Tibial nerve (tissue), 4 donors: ENCODE data around the gene MAML3. TPM values are rescaled to one million over a fixed set of nuclear protein-coding genes. Genes with fewer than 3 reads are reported as not detected.
A peak's percentile ranks its signal among the peaks of the same experiment; 100 is the strongest.

Experiments used
- DNase-seq, 2 donors: peaks; one replicate each; pipeline ENCODE4 v3.0.0-alpha.2; 2019; ENCODE audit warnings: low spot score in 2 of 2
- H3K27ac ChIP-seq, 4 donors: fragments of 200-600 bp; sonication (generic) in 3 of 4; one replicate each; pipeline ENCODE4 v1.5.1; 2017 to 2019; ENCODE audit warnings: mild to moderate bottlenecking in 1 of 4
- H3K27me3 ChIP-seq, 2 donors: fragments of 200-600 bp; sonication (generic) in 1 of 2; one replicate each; pipeline versions ENCODE4 v1.5.1 to v1.6.0; 2017 to 2019
- H3K36me3 ChIP-seq, 3 donors: fragments of 200-600 bp; sonication (generic); one replicate each; pipeline ENCODE4 v1.5.1; 2018 to 2019
- H3K4me1 ChIP-seq, 4 donors: fragments of 200-600 bp; sonication (generic) in 3 of 4; one replicate each; pipeline ENCODE4 v1.5.1; 2017 to 2019
- H3K4me3 ChIP-seq, 4 donors: fragments of 200-600 bp; sonication (generic) in 3 of 4; one replicate each; pipeline ENCODE4 v1.5.1; 2017 to 2019; ENCODE audit warnings: mild to moderate bottlenecking in 1 of 4, moderate library complexity in 1 of 4
- H3K9me3 ChIP-seq, 4 donors: fragments of 200-600 bp; sonication (generic) in 3 of 4; one replicate each; pipeline ENCODE4 v1.5.1; 2017 to 2019
- EP300 ChIP-seq, 2 donors: sonication (generic); formaldehyde crosslinking; IDR thresholded peaks; one replicate each; pipeline ENCODE4 v1.6.1; 2017; ENCODE audit warnings: antibody characterized with exemption in 2 of 2, mild to moderate bottlenecking in 1 of 2
- POLR2A ChIP-seq, 2 donors: fragments of 450-650 bp; IDR thresholded peaks; one replicate each; pipeline ENCODE4 v1.6.1; 2017; ENCODE audit warnings: antibody characterized with exemption in 2 of 2, mild to moderate bottlenecking in 2 of 2, moderate library complexity in 2 of 2
- WGBS, 2 donors: methylation state at CpG; one replicate each; pipeline ENCODE4 v1.1.5; 2018; 5-methylcytosine and 5-hydroxymethylcytosine counted together
- total RNA-seq, 4 donors: library from RNA; depleted of rRNA; stranded (reverse); fragments of >200 nt; gene quantifications; one replicate each; pipeline ENCODE4 v1.1.0, GENCODE V29; 2016
- TF ChIP-seq, protein P1 (sequence below), 5 experiments: fragments of 200-600 bp in 3 of 5; fragments of 450-650 bp in 2 of 5; sonication (generic) in 3 of 5; IDR thresholded peaks; one replicate each; pipeline ENCODE4 v1.5.1; 2016 to 2019; ENCODE audit warnings: antibody characterized with exemption in 5 of 5, mild to moderate bottlenecking in 3 of 5, moderate library complexity in 2 of 5

Gene MAML3
- total RNA-seq, 4 donors from 2014 or later: 8.6 to 10.5 (median 9.4) TPM

GRCh38 chr4:139745111-139745639 is 408.8 kb downstream of the MAML3 start:
- no peak overlapping the region for H3K27ac ChIP-seq

DNA sequence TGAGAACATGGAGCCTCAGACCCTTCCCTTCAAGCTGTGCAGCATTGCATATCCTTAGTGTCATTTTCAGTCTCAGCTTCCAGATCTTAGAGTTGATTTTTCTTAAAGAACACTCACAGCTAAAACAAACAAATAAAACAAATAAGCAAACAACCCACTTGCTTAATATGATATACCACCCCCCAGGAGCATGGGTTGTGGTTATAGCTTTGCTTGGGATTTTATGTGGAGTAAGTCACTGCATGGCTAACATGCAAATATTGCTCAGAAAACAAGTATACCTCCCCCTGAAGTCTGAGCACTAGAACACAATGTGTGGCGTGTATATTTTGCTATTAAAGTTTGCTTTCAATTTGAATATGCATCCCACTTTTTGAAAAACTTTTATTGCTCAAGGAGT is 409.8 kb downstream of the MAML3 start:
- no peak for DNase-seq
- Histone ChIP-seq H3K4me3 (no peak overlapping the region), H3K9me3 (no peaks in the 10 kb centered on the region), H3K4me1 (peaks cover 0 to 23% (median 9%) of the 10 kb centered on the region in 4 donors), H3K27ac (no peak overlapping the region), H3K36me3 (no peaks in the 10 kb centered on the region), H3K27me3 (no peaks in the 10 kb centered on the region)
- 92 to 96% methylated on average over 1 of the region's 1 CpG for WGBS, 2 donors
- no peak for TF ChIP-seq EP300 (IDR thresholded peaks at IDR 0.05)
- no peak for TF ChIP-seq POLR2A (IDR thresholded peaks at IDR 0.05)
- TF ChIP-seq, protein P1, sequence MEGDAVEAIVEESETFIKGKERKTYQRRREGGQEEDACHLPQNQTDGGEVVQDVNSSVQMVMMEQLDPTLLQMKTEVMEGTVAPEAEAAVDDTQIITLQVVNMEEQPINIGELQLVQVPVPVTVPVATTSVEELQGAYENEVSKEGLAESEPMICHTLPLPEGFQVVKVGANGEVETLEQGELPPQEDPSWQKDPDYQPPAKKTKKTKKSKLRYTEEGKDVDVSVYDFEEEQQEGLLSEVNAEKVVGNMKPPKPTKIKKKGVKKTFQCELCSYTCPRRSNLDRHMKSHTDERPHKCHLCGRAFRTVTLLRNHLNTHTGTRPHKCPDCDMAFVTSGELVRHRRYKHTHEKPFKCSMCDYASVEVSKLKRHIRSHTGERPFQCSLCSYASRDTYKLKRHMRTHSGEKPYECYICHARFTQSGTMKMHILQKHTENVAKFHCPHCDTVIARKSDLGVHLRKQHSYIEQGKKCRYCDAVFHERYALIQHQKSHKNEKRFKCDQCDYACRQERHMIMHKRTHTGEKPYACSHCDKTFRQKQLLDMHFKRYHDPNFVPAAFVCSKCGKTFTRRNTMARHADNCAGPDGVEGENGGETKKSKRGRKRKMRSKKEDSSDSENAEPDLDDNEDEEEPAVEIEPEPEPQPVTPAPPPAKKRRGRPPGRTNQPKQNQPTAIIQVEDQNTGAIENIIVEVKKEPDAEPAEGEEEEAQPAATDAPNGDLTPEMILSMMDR (IDR thresholded peaks at IDR 0.05): no peak

More at GRCh38 chr4:139745111-139745639, 408.8 kb downstream of the MAML3 start:
- DNase-seq: no peak
- peaks cover 0 to 19% (median 7%) of the 10 kb centered on the region in 4 donors for H3K4me1 ChIP-seq
- WGBS, 2 donors: 89 to 94% methylated on average over 6 of the region's 6 CpGs
- H3K27me3 ChIP-seq: no peaks in the 10 kb centered on the region
- H3K4me3 ChIP-seq: no peak overlapping the region
- no peak for TF ChIP-seq POLR2A (IDR thresholded peaks at IDR 0.05)
- no peak for TF ChIP-seq EP300 (IDR thresholded peaks at IDR 0.05)
- TF ChIP-seq, protein P1 (IDR thresholded peaks at IDR 0.05): no peak
- H3K36me3 ChIP-seq: no peaks in the 10 kb centered on the region
- no peaks in the 10 kb centered on the region for H3K9me3 ChIP-seq

DNA sequence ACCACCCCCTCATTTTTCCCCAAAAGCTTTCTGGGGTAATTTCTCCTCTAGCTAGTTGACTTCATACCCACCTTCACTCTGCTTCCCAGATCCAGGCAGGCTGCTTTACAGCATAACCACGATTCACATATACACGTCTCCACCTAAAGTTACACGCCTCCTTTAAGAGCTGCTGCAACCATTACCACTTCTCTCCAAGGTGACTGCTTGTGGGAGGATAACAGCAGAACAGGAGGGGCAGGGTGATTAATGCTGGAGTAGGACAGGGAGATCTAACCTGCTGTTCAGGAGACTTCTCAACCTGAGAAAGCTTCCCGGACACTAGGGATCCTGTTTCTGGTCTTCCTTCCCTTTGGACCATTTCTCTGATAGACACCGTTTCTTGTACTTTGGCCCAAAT is 411.0 kb downstream of the MAML3 start:
- Histone ChIP-seq H3K9me3 (no peaks in the 10 kb centered on the region), H3K27ac (no peak overlapping the region), H3K4me1 (peaks cover 0 to 29% (median 9%) of the 10 kb centered on the region in 4 donors), H3K27me3 (no peaks in the 10 kb centered on the region), H3K4me3 (no peak overlapping the region), H3K36me3 (no peaks in the 10 kb centered on the region)
- no peak for DNase-seq
- TF ChIP-seq EP300 (IDR thresholded peaks at IDR 0.05): no peak
- TF ChIP-seq POLR2A (IDR thresholded peaks at IDR 0.05): no peak
- TF ChIP-seq, protein P1 (IDR thresholded peaks at IDR 0.05): no peak
- 72 to 75% methylated on average over 5 of the region's 5 CpGs for WGBS, 2 donors

- Histone ChIP-seq H3K4me1 (peaks cover 0 to 43% (median 17%) of the 10 kb centered on the region in 4 donors), H3K4me3 (peak overlapping the region in 1 of 4 donors; percentile 0), H3K27ac (peak overlapping the region; percentile 52 to 84 (median 70)), H3K36me3 (no peaks in the 10 kb centered on the region), H3K27me3 (no peaks in the 10 kb centered on the region), H3K9me3 (no peaks in the 10 kb centered on the region)
- peak; percentile 68 to 94 for TF ChIP-seq EP300 (IDR thresholded peaks at IDR 0.05)
- TF ChIP-seq, protein P1 (IDR thresholded peaks at IDR 0.05): peak in 3 of 5 experiments; percentile 16 to 30 (median 22)
- no peak for TF ChIP-seq POLR2A (IDR thresholded peaks at IDR 0.05)
- DNase-seq: peak; percentile 30 to 75
- 19 to 29% methylated on average over 9 to 10 of the region's 10 CpGs for WGBS, 2 donors
These were observed 413.4 kb downstream of the MAML3 start for GRCh38 chr4:139740531-139741041.

DNA sequence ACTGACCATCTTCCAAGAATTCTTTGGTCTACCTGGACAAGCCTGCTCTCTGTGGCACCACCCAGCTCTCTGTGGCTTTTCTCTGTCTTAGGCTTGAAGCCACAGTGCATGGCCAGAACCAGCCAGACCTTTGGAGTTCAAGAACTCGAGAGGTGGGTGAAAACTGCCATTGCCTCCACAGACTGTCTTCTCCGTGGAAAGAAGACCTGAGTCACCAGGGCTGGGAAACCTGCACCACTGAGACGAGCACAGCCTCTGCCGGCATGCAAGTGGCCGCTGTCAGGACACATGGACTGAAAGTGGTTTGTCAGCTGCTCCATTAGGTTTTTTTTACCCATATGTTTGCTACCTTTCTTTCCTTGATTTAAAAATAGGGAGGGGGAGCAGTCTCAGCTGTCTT is 413.9 kb downstream of the MAML3 start:
- 68 to 71% methylated on average over 5 of the region's 5 CpGs for WGBS, 2 donors
- Histone ChIP-seq H3K27me3 (no peaks in the 10 kb centered on the region), H3K36me3 (no peaks in the 10 kb centered on the region), H3K4me3 (no peak overlapping the region), H3K4me1 (peaks cover 0 to 47% (median 19%) of the 10 kb centered on the region in 4 donors), H3K9me3 (no peaks in the 10 kb centered on the region), H3K27ac (peak overlapping the region in 3 of 4 donors; percentile 52 to 84 (median 83))
- DNase-seq: no peak
- TF ChIP-seq EP300 (IDR thresholded peaks at IDR 0.05) (no peak), POLR2A (IDR thresholded peaks at IDR 0.05) (no peak)
- TF ChIP-seq, protein P1 (IDR thresholded peaks at IDR 0.05): no peak
